Gastroesophageal sphincter (tissue), 4 donors: ENCODE results near the gene CAPN12. TPM values are rescaled to one million over a fixed set of nuclear protein-coding genes. Genes with fewer than 3 reads are reported as not detected.

Source experiments
- ATAC-seq: fragments of 150-250 bp; one replicate; pipeline ENCODE4 v1.9.1; 2016; ENCODE audit warnings: mild to moderate bottlenecking, moderate library complexity
- H3K27ac ChIP-seq, 4 donors: fragments of 200-600 bp; sonication (generic) in 3 of 4; 1 replicate in 3 of 4; 2 replicates in 1 of 4; pipeline ENCODE4 v1.5.1; 2016 to 2019
- H3K27me3 ChIP-seq: fragments of 200-600 bp; sonication (generic); one replicate; pipeline ENCODE4 v1.5.1; 2019
- H3K36me3 ChIP-seq, 2 donors: fragments of 200-600 bp; sonication (generic); one replicate each; pipeline ENCODE4 v1.5.1; 2019; ENCODE audit warnings: control low read depth in 1 of 2
- H3K4me1 ChIP-seq, 3 donors: fragments of 200-600 bp; sonication (generic); 1 replicate in 2 of 3; 2 replicates in 1 of 3; pipeline ENCODE4 v1.5.1; 2016 to 2019; ENCODE audit warnings: control low read depth in 2 of 3
- H3K4me3 ChIP-seq, 2 donors: fragments of 200-600 bp; sonication (generic); one replicate each; pipeline ENCODE4 v1.5.1; 2019; ENCODE audit warnings: mild to moderate bottlenecking in 1 of 2, moderate library complexity in 1 of 2
- H3K9me3 ChIP-seq, 3 donors: fragments of 200-600 bp; sonication (generic); one replicate each; pipeline ENCODE4 v1.5.1; 2017 to 2019; ENCODE audit warnings: control low read depth in 2 of 3
- CTCF ChIP-seq, 4 experiments: fragments of 200-600 bp in 2 of 4; fragments of 450-650 bp in 2 of 4; sonication (generic) in 1 of 4; IDR thresholded peaks; one replicate each; pipeline ENCODE4 v1.5.1; 2017 to 2019; ENCODE audit warnings: antibody characterized with exemption in 4 of 4, mild to moderate bottlenecking in 2 of 4, moderate library complexity in 2 of 4
- EP300 ChIP-seq: sonication (generic); formaldehyde crosslinking; IDR thresholded peaks from one replicate; pipeline ENCODE4 v1.6.1; 2017; ENCODE audit warnings: antibody characterized with exemption, mild to moderate bottlenecking
- POLR2A ChIP-seq, 2 donors: fragments of 450-650 bp; IDR thresholded peaks; one replicate each; pipeline ENCODE4 v1.6.1; 2017; ENCODE audit warnings: antibody characterized with exemption in 2 of 2, mild to moderate bottlenecking in 2 of 2, moderate library complexity in 1 of 2
- POLR2AphosphoS5 ChIP-seq: sonication (generic); formaldehyde crosslinking; IDR thresholded peaks from one replicate; pipeline ENCODE4 v1.6.1; 2017; ENCODE audit warnings: antibody characterized with exemption
- WGBS, 2 donors: methylation state at CpG; one replicate each; pipeline ENCODE4 v1.1.5; 2018; ENCODE audit warnings: low coverage in 1 of 2; 5-methylcytosine and 5-hydroxymethylcytosine counted together
- total RNA-seq, 4 donors: library from RNA; depleted of rRNA; stranded (reverse); fragments of >200 nt; gene quantifications; one replicate each; pipeline ENCODE4 v1.1.0, GENCODE V29; 2016

CAPN12 gene
- total RNA-seq, 4 donors from 2014 or later: 0.93 to 2.2 (median 1.1) TPM; not detected in 1

- 50 to 60% methylated on average over 2 of the region's 25 CpGs for WGBS, 2 donors
- H3K9me3 ChIP-seq: no peaks in the 10 kb centered on the region
- ATAC-seq: peak; percentile 0
- no peaks in the 10 kb centered on the region for H3K27me3 ChIP-seq
- TF ChIP-seq POLR2A (IDR thresholded peaks at IDR 0.05) (no peak), EP300 (no peak), POLR2AphosphoS5 (no peak), CTCF (IDR thresholded peaks at IDR 0.05) (no peak)
- no peaks in the 10 kb centered on the region for H3K36me3 ChIP-seq
- H3K4me1 ChIP-seq: peaks cover 11 to 100% (median 63%) of the 10 kb centered on the region in 3 donors
- H3K27ac ChIP-seq: peak overlapping the region; percentile 90 to 100 (median 94)
- peak overlapping the region in 1 of 2 donors; percentile 8 for H3K4me3 ChIP-seq
Observed at GRCh38 chr19:38692458-38693379, 51.6 kb downstream of the CAPN12 start.

- no peak for TF ChIP-seq CTCF (IDR thresholded peaks at IDR 0.05)
- TF ChIP-seq EP300: peak; percentile 74
- peak; percentile 94 for TF ChIP-seq POLR2AphosphoS5
- peak; percentile 55 to 61 for TF ChIP-seq POLR2A (IDR thresholded peaks at IDR 0.05)
- peak; percentile 91 for ATAC-seq
- H3K4me1 ChIP-seq: peaks cover 11 to 100% (median 56%) of the 10 kb centered on the region in 3 donors
- peak overlapping the region; percentile 90 to 100 (median 94) for H3K27ac ChIP-seq
- no peaks in the 10 kb centered on the region for H3K36me3 ChIP-seq
- 13 to 60% methylated on average over 2 to 6 of the region's 15 CpGs for WGBS, 2 donors
- no peaks in the 10 kb centered on the region for H3K9me3 ChIP-seq
- H3K27me3 ChIP-seq: no peaks in the 10 kb centered on the region
- H3K4me3 ChIP-seq: peak overlapping the region in 1 of 2 donors; percentile 8
Observed at GRCh38 chr19:38691938-38692457, 52.3 kb downstream of the CAPN12 start.

GRCh38 chr19:38690832-38691231 lies 53.4 kb downstream of the CAPN12 start:
- Histone ChIP-seq H3K27ac (peak overlapping the region; percentile 90 to 100 (median 94)), H3K27me3 (no peaks in the 10 kb centered on the region), H3K9me3 (no peaks in the 10 kb centered on the region), H3K4me1 (peaks cover 16 to 100% (median 59%) of the 10 kb centered on the region in 3 donors), H3K36me3 (no peaks in the 10 kb centered on the region), H3K4me3 (no peak overlapping the region)
- no peak for ATAC-seq
- TF ChIP-seq POLR2AphosphoS5 (no peak), CTCF (IDR thresholded peaks at IDR 0.05) (no peak), EP300 (no peak), POLR2A (IDR thresholded peaks at IDR 0.05) (no peak)
- WGBS, 2 donors: 80 to 90% methylated on average over 2 to 4 of the region's 7 CpGs

GRCh38 chr19:38690146-38690545 lies 54.1 kb downstream of the CAPN12 start:
- no peak for TF ChIP-seq CTCF (IDR thresholded peaks at IDR 0.05)
- no peak for TF ChIP-seq POLR2A (IDR thresholded peaks at IDR 0.05)
- no peak for TF ChIP-seq EP300
- TF ChIP-seq POLR2AphosphoS5: no peak
- H3K4me1 ChIP-seq: peaks cover 21 to 100% (median 60%) of the 10 kb centered on the region in 3 donors
- 66 to 76% methylated on average over 5 of the region's 14 CpGs for WGBS, 2 donors
- H3K27me3 ChIP-seq: no peaks in the 10 kb centered on the region
- no peak for ATAC-seq
- H3K27ac ChIP-seq: peak overlapping the region; percentile 90 to 100 (median 94)
- H3K9me3 ChIP-seq: no peaks in the 10 kb centered on the region
- no peak overlapping the region for H3K4me3 ChIP-seq
- no peaks in the 10 kb centered on the region for H3K36me3 ChIP-seq
